Parathyroid adenoma (tissue), 2 donors: ENCODE measurements around the gene NEU4.
"Not testable (repeated sequence)": the region's sequence is repeated elsewhere in the genome, so short reads cannot be mapped to it uniquely, and the experiment has no call there.

Experiments
- H2AFZ ChIP-seq: fragments of 300-600 bp; sonication (generic); one replicate; pipeline ENCODE4 v1.7.0; 2017; ENCODE audit warnings: antibody characterized with exemption, mild to moderate bottlenecking
- H3K27ac ChIP-seq: fragments of 300-600 bp; sonication (generic); one replicate; pipeline ENCODE4 v1.7.0; 2017
- H3K27me3 ChIP-seq: fragments of 300-600 bp; sonication (generic); one replicate; pipeline ENCODE4 v1.7.0; 2017; ENCODE audit warnings: low read length; ENCODE audit not compliant: control insufficient read depth, insufficient read depth
- H3K36me3 ChIP-seq: fragments of 300-600 bp; sonication (generic); one replicate; pipeline ENCODE4 v1.7.0; 2017; ENCODE audit warnings: low read length; ENCODE audit not compliant: control insufficient read depth, insufficient read depth
- H3K4me1 ChIP-seq: fragments of 300-600 bp; sonication (generic); one replicate; pipeline ENCODE4 v1.7.0; 2017; ENCODE audit warnings: control low read depth
- H3K4me2 ChIP-seq: fragments of 300-600 bp; sonication (generic); one replicate; pipeline ENCODE4 v1.7.0; 2017; ENCODE audit warnings: low read length
- H3K4me3 ChIP-seq: fragments of 300-600 bp; sonication (generic); one replicate; pipeline ENCODE4 v1.7.0; 2017; ENCODE audit warnings: low read depth, low read length
- H3K79me2 ChIP-seq: fragments of 300-600 bp; sonication (generic); one replicate; pipeline ENCODE4 v1.7.0; 2017; ENCODE audit warnings: control low read depth
- H3K9ac ChIP-seq: fragments of 300-600 bp; sonication (generic); one replicate; pipeline ENCODE4 v1.7.0; 2017; ENCODE audit warnings: mild to moderate bottlenecking
- H3K9me3 ChIP-seq: fragments of 300-600 bp; sonication (generic); one replicate; pipeline ENCODE4 v1.7.0; 2017; ENCODE audit warnings: low read length; ENCODE audit not compliant: control insufficient read depth
- TF ChIP-seq, protein P1 (sequence below): fragments of 300-600 bp; sonication (generic); IDR thresholded peaks from one replicate; pipeline ENCODE4 v1.7.0; 2017; ENCODE audit warnings: antibody characterized with exemption, mild to moderate bottlenecking
- donor health status: primary hyperparathyroidism.

The NEU4 gene

DNA sequence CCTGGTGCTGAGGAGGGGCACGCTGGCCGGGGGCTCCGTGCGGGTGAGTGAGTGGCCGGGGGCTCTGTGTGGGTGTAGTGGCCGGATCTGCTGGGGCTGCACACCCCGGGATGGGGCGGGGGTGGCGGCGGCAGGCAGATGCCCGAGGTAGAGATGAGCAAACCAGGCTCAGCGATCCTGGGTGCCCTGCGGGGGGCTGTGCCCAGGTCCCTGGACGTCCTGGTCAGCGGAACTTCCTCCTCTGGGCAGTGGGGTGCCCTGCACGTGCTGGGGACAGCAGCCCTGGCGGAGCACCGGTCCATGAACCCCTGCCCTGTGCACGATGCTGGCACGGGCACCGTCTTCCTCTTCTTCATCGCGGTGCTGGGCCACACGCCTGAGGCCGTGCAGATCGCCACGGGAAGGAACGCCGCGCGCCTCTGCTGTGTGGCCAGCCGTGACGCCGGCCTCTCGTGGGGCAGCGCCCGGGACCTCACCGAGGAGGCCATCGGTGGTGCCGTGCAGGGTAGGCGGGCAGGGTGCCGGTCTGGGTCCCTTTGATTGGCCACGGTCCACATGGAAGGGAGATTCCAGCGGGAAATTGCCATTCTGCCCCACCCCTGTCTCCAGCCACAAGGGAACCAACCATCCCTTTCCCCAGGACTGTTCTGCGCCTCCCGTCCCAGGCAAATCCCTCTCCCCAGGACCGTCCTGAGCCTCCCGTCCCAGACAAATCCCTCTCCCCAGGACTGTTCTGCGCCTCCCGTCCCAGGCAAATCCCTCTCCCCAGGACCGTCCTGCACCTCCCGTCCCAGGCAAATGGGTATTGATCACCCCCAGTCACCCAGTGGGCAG is 5.9 kb downstream of the NEU4 start:
- H3K4me3 ChIP-seq: no peak overlapping the region
- no peaks in the 10 kb centered on the region for H3K9me3 ChIP-seq
- H3K79me2 ChIP-seq: no peaks in the 10 kb centered on the region
- no peak overlapping the region for H3K4me2 ChIP-seq
- no peaks in the 10 kb centered on the region for H3K4me1 ChIP-seq
- H3K27me3 ChIP-seq: no peaks in the 10 kb centered on the region
- TF ChIP-seq, protein P1, sequence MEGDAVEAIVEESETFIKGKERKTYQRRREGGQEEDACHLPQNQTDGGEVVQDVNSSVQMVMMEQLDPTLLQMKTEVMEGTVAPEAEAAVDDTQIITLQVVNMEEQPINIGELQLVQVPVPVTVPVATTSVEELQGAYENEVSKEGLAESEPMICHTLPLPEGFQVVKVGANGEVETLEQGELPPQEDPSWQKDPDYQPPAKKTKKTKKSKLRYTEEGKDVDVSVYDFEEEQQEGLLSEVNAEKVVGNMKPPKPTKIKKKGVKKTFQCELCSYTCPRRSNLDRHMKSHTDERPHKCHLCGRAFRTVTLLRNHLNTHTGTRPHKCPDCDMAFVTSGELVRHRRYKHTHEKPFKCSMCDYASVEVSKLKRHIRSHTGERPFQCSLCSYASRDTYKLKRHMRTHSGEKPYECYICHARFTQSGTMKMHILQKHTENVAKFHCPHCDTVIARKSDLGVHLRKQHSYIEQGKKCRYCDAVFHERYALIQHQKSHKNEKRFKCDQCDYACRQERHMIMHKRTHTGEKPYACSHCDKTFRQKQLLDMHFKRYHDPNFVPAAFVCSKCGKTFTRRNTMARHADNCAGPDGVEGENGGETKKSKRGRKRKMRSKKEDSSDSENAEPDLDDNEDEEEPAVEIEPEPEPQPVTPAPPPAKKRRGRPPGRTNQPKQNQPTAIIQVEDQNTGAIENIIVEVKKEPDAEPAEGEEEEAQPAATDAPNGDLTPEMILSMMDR: no peak
- no peak overlapping the region for H2AFZ ChIP-seq
- no peaks in the 10 kb centered on the region for H3K36me3 ChIP-seq
- no peak overlapping the region for H3K27ac ChIP-seq
- no peak overlapping the region for H3K9ac ChIP-seq

DNA sequence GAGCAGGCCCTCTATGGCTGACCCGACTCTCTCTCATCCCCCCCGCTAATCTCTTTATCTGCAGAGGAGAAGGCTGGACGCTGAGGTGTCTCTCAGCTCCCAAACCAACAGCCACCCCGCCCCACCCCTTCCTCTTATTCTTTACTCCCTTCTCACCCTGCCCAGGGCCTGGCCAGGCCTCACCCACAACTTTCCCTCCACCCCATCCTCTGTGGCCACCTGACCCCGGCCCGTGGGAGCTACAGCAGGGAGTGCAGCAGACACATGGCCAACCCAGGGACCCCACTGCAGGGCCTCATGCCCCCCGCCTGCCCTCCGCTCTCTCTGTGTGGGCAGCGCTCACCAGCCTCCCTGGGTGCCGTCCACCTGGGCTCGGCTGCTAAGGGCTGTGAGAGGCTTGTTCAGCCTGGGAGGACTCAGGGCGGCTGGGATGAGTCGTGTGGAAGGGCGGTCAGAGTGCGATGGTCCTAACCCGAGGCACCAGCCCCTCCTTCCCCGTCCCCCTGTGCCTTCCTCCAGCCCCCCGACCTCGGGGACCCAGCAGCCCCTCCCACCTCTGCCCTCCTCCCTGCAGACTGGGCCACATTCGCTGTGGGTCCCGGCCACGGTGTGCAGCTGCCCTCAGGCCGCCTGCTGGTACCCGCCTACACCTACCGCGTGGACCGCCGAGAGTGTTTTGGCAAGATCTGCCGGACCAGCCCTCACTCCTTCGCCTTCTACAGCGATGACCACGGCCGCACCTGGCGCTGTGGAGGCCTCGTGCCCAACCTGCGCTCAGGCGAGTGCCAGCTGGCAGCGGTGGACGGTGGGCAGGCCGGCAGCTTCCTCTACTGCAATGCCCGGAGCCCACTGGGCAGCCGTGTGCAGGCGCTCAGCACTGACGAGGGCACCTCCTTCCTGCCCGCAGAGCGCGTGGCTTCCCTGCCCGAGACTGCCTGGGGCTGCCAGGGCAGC is 6.8 kb downstream of the NEU4 start:
- Histone ChIP-seq H3K79me2 (no peaks in the 10 kb centered on the region), H3K4me2 (no peak overlapping the region), H3K27ac (no peak overlapping the region), H3K4me1 (no peaks in the 10 kb centered on the region), H3K9me3 (no peaks in the 10 kb centered on the region), H3K9ac (no peak overlapping the region), H3K4me3 (no peak overlapping the region), H3K27me3 (no peaks in the 10 kb centered on the region), H2AFZ (no peak overlapping the region), H3K36me3 (no peaks in the 10 kb centered on the region)
- TF ChIP-seq, protein P1: no peak

DNA sequence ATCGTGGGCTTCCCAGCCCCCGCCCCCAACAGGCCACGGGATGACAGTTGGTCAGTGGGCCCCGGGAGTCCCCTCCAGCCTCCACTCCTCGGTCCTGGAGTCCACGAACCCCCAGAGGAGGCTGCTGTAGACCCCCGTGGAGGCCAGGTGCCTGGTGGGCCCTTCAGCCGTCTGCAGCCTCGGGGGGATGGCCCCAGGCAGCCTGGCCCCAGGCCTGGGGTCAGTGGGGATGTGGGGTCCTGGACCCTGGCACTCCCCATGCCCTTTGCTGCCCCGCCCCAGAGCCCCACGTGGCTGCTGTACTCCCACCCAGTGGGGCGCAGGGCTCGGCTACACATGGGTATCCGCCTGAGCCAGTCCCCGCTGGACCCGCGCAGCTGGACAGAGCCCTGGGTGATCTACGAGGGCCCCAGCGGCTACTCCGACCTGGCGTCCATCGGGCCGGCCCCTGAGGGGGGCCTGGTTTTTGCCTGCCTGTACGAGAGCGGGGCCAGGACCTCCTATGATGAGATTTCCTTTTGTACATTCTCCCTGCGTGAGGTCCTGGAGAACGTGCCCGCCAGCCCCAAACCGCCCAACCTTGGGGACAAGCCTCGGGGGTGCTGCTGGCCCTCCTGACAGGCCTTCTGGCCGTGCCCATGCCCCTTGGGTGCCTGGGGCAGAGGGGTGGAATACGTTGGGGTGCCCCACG is 7.6 kb downstream of the NEU4 start:
- Histone ChIP-seq H3K27me3 (no peaks in the 10 kb centered on the region), H3K36me3 (no peaks in the 10 kb centered on the region), H3K4me1 (no peaks in the 10 kb centered on the region), H2AFZ (no peak overlapping the region), H3K9ac (no peak overlapping the region), H3K9me3 (no peaks in the 10 kb centered on the region), H3K27ac (no peak overlapping the region), H3K79me2 (no peaks in the 10 kb centered on the region), H3K4me3 (no peak overlapping the region), H3K4me2 (no peak overlapping the region)
- TF ChIP-seq, protein P1: no peak

DNA sequence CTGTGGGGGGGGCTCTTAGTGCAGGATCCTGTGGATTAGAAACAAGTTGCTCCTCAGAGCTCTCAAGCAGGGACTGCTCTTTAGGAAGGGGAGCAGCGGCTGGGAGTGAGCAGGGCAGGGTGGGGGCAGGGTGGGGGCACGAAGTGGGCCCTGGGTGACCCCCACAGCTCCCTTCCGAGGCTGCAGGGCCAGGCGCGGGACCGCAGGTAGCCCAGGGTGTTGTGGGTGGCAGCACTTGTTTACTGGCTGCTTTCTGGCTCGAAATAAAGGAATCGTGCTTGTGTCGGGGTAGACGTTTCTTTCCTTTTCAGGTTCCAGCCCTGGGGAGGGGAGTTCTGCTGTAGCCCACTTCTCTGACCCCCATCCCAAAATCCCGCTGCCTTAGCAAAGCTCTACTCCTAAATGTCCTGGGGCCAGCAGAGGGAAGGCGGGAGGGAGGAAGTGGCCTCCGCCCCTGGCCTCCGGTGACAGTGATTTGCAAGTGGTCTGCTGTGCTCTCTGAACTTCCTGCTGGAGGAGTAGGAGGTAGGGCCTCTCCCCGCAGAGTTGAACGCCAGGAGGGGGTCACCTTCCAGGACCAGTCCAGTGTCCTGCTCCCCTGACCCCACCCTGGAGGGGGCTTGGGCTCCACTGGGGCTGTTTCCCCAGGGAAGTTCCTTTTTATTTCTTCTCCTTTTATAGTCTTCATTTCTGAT is 8.3 kb downstream of the NEU4 start:
- Histone ChIP-seq H3K4me2 (no peak overlapping the region), H3K27ac (no peak overlapping the region), H3K27me3 (no peaks in the 10 kb centered on the region), H2AFZ (no peak overlapping the region), H3K4me1 (no peaks in the 10 kb centered on the region), H3K79me2 (no peaks in the 10 kb centered on the region), H3K36me3 (no peaks in the 10 kb centered on the region), H3K9ac (no peak overlapping the region), H3K4me3 (no peak overlapping the region), H3K9me3 (no peaks in the 10 kb centered on the region)
- TF ChIP-seq, protein P1: no peak

DNA sequence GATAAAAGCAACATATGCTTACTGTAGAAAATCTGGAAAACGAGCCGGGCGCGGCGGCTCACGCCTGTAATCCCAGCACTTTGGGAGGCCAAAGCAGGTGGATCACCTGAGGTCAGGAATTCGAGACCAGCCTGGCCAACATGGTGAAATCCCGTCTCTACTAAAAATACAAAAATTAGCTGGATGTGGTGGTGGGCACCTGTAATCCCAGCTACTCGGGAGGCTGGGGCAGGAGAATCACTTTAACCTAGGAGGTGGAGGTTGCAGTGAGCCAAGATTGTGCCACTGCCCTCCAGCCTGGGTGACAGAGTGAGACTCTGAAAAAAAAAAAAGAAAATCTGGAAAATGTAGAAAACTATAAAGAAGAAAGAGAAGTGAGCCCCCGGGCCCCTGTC is 8.8 kb downstream of the NEU4 start:
- not testable (repeated sequence) for H3K4me2 ChIP-seq, H3K36me3 ChIP-seq, H3K27me3 ChIP-seq, H3K4me1 ChIP-seq, H3K79me2 ChIP-seq, H3K9me3 ChIP-seq, H3K27ac ChIP-seq, H3K9ac ChIP-seq, H3K4me3 ChIP-seq, H2AFZ ChIP-seq
